GM19239 (cell line): Measurements from ENCODE around the gene SOCS4.
"Not testable (repeated sequence)": the region's sequence is repeated elsewhere in the genome, so short reads cannot be mapped to it uniquely, and the experiment has no call there.

Source experiments
- DNase-seq: peaks from one replicate; pipeline ENCODE4 v3.0.0; 2011; ENCODE audit warnings: low spot score; ENCODE audit not compliant: insufficient read length
- FAIRE-seq: peaks from 2 replicates; lab custom pipeline; 2011; peaks lifted over from hg19 to GRCh38; lab: Jason Lieb, UNC

SOCS4 gene, protein sequence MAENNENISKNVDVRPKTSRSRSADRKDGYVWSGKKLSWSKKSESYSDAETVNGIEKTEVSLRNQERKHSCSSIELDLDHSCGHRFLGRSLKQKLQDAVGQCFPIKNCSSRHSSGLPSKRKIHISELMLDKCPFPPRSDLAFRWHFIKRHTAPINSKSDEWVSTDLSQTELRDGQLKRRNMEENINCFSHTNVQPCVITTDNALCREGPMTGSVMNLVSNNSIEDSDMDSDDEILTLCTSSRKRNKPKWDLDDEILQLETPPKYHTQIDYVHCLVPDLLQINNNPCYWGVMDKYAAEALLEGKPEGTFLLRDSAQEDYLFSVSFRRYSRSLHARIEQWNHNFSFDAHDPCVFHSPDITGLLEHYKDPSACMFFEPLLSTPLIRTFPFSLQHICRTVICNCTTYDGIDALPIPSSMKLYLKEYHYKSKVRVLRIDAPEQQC

DNA sequence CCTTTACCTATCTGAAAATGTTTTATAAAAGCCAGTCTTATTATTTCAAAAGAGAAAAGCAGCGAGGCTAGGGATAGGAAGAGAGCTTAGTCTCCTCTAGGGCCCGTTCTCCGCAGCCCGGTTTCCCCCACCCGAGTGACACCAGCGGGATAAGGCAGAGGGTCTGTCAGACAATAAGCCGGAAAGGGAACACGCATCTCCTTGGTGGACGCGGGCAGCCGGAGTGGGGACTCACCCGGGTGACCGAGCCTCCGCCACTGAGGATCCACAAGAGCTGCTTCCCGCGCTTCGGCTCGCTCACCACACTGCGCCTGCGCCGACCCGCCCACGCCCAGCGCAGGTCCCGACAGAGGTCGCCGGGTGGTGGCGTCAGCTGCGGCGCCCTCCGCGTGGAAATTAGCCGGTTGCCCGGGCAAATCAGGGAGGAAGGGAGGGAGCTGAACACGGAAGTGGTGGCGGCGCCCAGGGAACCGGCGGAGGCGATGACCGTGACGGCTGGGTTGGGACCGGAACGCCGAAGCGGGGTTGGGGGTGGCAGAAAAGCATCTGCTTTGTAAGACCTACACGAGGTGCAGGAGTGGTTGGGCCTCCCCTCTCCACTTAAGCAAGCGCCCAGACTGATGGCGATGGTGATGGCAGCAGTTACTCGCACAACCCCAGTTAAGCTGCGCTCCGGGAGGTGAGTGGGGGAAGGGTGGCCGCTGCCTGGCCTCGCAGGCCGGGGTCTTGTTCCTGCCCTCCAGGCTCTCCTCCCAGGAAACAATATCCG lies at the start of gene SOCS4, which contains the start of gene WDHD1:
Gene SOCS4 (plus strand): TSS at position 444 of the 769 bp plus-strand sequence. CDS start 15,806 bp downstream, outside the sequence.
Gene WDHD1 (minus strand): TSS at position 307 of the 769 bp plus-strand sequence. CDS start 312 bp downstream, outside the sequence.
- FAIRE-seq (peak; percentile 97), DNase-seq (peak; percentile 82)

DNA sequence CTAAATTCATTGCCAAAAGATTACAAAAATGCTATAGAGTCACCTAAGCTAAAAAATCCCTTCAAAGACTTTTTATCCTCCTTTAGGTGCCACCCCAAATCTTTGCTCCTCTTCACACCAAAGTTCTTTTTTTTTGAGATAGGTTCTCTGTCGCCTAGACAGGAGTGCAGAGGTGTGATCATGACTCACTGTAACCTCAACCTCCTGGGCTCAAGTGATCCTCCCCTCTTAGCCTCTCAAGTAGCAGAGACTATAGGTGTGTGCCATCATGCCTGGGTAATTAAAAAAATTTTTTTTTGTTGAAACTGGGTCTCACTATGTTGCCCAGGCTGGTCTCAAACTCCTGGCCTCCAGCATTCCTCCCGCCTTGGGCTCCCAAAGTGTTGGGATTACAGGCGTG lies 48.0 kb upstream of the SOCS4 start:
- no peak for DNase-seq
- no peak for FAIRE-seq

DNA sequence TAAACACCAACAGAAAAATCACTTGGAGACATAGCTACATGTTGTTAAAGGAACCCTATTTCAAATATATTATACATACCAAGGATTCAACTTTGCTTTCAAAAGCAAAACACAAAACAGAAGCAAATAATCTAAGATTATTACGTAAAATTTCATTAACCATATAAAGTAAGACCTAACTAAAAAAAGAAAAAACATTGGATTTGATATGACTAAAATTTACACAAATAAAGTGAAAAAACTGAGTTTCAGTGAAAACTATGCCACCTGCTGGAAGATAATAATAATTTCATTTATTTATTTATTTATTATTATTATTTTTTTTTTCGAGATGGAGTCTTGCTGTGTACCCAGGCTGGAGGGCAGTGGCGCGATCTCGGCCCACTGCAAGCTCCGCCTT lies 45.3 kb upstream of the SOCS4 start:
- DNase-seq (no peak), FAIRE-seq (no peak)

DNA sequence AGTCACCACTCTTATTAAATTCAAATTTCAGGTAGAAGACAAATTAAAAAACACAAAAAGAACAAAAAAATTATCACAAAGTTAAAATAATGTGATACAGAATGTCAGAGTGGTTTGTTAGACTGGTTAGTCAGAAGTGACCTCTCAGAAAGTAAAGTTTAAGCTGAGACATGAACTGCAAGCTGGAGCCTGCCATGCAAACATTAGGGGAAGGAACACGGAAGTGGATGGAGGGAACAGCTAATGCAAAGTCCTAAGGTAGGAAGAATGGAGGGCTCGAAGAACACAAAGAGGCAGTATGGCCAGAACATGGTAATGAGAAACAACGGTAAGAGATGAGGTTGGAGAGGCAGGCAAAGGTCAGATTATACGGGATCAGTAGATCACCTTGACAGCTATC lies 41.9 kb upstream of the SOCS4 start:
- DNase-seq (no peak), FAIRE-seq (no peak)

DNA sequence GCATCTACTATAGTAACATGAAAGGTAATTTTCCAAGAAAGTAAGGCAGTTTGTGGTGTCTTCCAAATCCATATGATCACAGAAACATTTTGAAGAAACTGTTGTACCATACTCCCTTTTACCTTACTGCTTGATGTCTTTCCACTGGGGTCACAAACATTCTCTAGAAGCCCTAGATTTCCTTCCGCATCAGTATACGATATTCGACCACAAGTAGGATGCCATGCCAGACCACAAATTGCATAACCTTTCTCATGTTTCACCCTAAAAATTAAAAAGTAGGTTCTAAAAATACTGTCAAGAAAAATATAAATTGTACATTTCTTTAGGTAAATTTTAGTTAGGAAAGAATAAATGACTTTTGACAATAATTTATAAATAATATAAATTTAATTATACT lies 26.7 kb upstream of the SOCS4 start:
- no peak for DNase-seq
- FAIRE-seq = no peak

DNA sequence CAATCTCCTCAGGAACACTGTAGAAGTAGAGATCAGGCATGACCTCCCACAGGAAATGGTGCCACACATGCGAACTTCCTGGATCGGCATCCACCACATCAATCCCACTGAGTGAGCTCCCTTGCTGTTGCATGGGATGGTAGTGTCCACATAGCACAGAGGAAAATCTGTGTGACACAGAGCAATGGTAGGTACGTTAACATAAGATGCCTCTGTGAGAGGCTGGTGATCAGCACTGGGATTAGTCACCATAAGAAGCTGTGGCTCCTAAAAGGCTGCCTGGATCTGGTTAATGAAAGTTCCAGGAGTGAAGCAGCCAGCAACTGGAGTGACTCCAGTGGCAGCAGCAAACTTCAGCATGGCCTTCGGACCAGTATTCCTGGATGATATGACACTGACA lies 22.0 kb upstream of the SOCS4 start:
- DNase-seq (no peak), FAIRE-seq (no peak)

DNA sequence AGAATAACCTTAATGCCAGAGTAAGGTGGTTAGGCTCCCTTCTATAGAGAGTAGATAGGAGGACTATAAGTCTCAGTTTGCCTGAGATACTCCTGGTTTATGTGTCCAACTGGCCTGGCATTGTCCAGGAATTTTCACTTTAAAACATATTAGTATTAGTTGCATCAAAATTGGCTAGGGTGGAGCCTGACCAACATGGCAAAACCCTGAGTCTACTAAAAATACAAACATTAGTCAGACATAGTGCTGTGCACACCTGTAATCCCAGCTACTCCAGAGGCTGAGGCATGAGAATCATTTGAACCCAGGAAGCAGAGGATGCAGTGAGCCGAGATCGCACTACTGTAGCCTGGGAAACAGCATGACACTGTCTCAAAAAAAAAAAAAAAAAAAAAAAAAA lies 12.0 kb upstream of the SOCS4 start:
- DNase-seq = no peak
- FAIRE-seq = no peak

DNA sequence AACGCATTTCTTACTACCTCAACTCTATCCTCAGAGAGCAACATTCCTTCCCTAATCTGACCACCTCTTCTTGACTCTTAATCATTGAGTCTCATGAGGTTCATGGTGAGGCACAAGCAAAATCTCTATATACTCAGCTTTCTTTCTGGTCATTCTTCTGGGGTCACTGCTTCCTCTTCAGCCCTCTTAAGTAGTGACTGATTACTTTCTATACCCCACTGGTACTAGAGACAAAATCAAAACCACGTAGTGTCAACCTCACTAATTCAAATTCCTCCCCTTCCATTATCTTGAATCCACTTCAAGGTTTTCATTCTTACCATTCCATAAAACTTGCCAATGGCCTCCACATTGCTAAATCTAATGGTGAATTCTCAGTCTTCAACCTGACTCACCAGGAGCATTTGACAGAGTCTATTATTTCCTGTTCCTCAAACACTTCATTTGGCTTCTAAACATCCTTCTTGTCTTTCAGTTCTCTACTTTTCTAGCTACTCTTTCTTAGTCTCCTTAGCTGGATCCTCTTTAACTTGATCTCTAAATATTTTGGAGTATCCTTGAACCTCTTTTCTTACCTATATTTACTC lies 7.0 kb upstream of the SOCS4 start:
- peak; percentile 26 for FAIRE-seq

DNA sequence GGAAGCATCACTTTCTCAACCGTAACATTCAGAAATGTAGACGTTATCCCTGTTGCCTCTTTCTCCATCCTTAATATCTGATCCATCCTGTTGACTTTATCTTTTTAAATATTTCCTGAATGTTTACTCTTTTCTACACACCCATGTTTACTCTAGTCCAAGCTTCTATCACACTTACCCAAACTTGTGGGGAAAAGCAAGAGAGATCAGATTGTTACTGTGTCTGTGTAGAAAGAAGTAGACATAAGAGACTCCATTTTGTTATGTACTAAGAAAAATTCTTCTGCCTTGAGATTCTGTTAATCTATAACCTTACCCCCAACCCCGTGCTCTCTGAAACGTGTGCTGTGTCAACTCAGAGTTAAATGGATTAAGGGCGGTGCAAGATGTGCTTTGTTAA lies 2.7 kb upstream of the SOCS4 start:
- not testable (repeated sequence) for DNase-seq, FAIRE-seq

More for the DNA sequence above, 7.0 kb upstream of the SOCS4 start:
- DNase-seq = no peak

DNA sequence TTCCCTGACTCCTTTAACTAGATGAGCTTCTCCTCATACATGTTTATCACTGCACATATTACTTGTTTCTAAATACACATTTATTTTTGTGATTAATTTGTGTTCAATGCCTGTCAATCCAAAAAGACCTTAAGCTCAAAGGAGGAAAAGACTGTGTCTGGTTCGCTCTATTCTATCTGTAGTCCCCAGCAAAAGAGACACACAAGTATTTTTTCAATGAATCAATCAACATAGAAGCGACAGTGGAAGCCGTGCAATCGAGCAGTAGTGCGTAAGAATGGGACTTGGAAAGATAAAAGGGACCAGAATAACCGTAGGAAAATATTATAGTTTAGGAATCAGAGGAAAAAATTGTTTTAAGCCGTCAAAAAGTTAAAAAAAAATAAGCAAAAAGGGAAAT lies 1.1 kb upstream of the SOCS4 start:
- FAIRE-seq = peak; percentile 58
- no peak for DNase-seq

DNA sequence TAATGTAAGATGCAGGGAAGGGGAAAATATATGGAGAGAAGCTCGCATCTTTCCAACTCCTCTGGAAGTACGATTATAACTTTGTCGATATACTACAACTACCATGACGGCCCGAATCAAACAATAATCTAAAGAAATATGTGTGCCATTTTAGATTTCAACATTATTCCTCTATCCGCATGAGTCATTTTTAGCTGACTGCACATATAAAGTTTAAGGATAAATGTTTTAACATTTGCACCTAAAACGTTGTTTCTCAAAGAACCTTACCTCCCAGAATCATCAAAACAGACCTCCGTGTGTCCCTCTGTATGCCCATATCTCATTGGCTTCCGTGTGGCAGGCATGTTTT lies 619 bp upstream of the SOCS4 start:
- FAIRE-seq (no peak), DNase-seq (no peak)

DNA sequence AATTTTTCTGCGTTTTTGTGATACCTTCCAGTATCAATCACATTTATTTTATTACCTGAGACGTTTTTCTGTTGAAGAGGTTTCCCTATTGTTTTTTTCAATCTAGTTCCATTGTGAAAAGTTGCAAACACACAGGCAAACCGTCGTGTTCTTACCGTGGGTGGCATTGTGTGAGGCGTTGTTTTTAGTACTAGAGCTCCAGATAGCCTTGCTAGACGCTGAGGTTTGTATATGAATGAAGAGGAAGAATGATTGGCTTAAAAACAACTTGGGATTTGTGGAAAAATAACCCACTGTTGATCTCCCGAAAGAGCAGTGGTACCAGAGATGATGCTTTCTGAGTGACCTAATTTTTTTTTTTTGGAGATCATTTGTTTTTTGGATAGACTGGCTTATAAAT lies 1.0 kb downstream of the SOCS4 start:
- DNase-seq = no peak

DNA sequence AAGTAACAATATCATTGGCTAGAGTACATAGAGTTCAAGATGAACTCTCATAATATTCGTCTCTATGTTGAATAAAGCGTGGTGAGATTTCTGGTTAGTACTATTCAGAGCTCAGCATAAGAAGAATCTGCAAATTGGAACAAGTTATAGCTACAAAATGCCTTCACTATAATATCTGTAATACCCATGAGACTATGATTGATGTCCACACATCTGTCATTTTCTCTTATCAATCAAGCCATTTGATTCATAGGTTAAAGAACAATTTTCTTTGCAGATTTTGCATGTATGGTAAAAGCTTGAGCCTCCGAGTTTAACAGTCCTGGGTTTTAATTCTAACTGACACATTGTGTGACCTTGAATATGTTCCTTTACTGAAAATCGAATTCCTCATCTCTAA lies 1.4 kb downstream of the SOCS4 start:
- FAIRE-seq (peak; percentile 23), DNase-seq (no peak)

More for the DNA sequence above, 1.0 kb downstream of the SOCS4 start:
- peak; percentile 73 for FAIRE-seq

DNA sequence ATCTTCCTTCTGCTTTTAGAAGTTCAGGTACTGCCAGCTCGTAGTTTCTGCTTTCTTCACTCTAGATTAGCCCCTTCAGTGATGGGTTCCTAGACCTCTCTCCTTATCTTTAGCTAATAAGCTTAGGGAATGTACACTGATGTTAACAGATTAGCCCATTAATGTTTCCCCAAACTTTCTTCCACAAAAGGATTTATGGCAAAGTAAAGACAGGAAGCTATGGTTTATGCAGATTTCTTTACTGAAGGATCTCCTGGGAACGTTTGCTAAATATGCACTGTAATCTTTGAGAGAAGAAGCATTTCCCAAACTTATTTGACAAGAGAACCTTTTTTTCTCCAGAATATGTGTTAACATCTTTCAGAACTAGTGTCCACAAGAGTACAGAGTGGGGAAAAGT lies 4.2 kb downstream of the SOCS4 start:
- peak; percentile 55 for FAIRE-seq
- no peak for DNase-seq

DNA sequence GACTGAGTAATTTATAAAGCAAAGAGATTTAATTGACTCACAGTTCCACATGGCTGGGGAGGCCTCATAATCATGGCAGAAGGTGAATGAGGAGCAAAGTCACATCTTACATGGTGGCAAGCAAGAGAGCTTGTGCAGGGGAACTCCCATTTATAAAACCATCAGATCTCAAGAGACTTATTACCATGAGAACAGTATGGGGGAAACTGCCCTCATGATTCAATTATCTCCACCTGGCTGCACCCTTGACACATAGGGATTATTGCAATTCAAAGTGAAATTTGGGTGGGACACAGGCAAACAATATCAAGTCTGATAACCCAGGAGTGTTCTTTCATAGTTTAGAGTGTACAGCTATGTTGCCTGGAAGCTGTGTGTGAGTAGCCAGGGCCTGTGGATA lies 11.0 kb downstream of the SOCS4 start:
- not testable (repeated sequence) for DNase-seq, FAIRE-seq

DNA sequence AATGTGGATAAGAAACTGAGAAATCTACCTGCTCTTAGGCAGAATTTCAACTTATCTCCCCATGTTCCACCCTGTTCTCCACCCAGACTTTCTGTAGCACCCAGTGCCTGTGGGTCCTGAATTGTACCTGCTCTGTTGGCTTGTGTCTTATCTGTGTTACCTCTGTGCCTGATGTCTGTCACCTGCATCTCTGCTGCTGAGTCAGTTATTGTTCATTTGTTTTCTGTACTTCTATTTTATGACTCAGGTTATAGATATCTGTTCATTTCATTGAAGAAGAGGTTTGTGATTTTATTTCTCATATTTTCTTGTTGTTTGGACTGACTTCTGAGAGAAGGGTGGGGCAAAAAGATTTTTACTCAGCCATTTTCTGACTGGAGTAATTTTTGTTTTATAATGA lies 11.7 kb downstream of the SOCS4 start:
- FAIRE-seq = no peak

DNA sequence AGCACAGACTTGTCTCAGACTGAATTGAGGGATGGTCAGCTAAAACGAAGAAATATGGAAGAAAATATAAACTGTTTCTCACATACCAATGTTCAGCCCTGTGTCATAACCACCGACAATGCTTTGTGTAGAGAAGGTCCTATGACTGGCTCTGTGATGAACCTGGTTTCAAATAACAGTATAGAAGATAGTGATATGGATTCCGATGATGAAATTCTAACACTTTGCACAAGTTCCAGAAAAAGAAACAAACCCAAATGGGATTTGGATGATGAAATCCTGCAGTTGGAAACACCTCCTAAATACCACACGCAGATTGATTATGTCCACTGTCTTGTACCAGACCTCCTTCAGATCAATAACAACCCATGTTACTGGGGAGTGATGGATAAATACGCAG lies 16.5 kb downstream of the SOCS4 start:
- DNase-seq = no peak
- no peak for FAIRE-seq

More for the DNA sequence above, 11.7 kb downstream of the SOCS4 start:
- no peak for DNase-seq

DNA sequence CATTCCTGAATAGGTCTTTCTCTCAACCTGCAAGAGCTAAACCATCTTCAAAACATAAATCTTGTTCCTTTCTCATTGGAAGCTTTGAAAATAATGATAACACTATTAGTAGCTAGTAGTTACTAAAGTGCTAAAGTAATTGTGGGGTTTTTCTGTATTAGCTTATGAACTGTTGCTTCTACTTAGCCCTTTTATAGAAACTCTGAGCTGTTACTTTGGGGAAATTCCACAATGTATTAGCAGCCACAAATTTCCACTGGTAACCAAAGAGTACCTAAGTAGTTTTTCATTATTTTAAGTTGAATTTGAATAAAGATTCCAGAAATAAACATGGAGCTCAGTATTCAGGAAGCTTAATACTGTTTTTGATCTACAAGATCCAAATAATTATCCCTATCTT lies 18.1 kb downstream of the SOCS4 start:
- DNase-seq = no peak
- FAIRE-seq = no peak

DNA sequence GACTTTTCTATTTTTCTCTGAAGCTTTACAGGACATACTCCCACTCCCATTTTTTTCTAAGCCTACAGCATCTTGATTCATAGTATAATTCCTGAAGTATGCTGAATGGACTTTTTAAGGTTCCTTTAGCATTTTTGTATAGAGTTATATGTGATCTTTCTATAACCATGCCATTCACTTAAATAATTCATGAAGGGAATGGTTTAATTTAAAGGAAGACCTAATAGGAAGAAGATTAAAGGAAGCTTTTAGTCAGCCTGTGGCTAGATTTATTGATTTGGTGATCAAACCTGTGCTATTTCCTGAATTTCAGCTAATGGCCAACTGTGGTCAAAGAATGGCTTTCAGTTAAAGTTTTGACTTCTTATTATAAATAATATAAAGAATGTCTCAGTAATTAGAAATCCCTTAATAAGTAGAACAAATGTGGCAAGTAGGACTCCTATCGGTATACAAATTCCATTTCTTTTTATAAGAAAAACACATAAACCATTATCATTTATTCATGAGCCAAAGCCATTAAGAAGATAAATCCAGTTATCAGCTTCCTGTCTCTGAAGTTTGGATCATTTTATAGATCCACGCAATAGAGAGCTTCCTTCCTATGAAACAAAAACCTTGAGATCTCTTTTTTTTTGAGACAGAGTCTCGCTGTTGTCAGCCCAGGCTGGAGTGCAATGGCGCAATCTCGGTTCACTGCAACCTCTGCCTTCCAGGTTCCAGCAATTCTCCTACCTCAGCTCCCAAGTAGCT lies 20.4 kb downstream of the SOCS4 start:
- DNase-seq (no peak), FAIRE-seq (no peak)

DNA sequence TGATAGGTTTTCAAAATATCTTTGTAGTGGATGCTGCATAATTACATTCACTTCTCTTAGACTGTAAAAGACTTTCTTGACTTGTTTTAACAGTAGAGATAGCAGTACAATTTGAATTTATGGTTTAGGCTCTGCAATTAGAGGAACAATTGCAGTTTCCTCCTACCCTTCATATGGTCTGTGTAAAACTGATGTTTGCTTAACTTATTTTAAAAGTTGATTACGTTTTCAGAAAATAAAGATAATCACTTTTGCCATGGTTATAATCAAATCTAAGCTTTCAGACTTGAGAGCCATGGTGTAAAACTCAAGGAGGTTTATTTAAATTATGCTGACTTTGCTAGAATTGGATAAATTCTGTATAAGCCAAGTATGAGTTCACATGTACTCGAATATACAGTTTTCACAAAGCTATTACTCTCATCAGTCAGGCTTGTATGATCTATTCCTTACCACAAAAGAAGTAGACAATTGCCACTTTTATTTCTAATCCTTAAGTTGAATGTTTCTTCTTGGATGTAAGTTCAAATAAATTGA lies 21.9 kb downstream of the SOCS4 start:
- no peak for DNase-seq
- no peak for FAIRE-seq
